Measurements from ENCODE around the gene UGT1A3. TPM values are rescaled to one million over a fixed set of nuclear protein-coding genes. Genes with fewer than 3 reads are reported as not detected.

UGT1A3 gene
- total and polyA plus RNA-seq, 3 experiments from 2014 or later = not detected

- no peaks in the 10 kb centered on the region for H3K4me1 ChIP-seq (ENCODE audit: insufficient read depth, low read length)
- H3K36me3 ChIP-seq (ENCODE audit: insufficient read depth, low read length) = no peaks in the 10 kb centered on the region
- Mint-ChIP-seq H3K36me3 (no peaks in the 10 kb centered on the region), H3K4me1 (no peaks in the 10 kb centered on the region), H3K27me3 (peaks cover 3 to 31% of the 10 kb centered on the region in 2 donors), H3K9me3 (no peaks in the 10 kb centered on the region), H3K27ac (no peak overlapping the region), H3K4me3 (no peak overlapping the region)
- DNase-seq = peak in 1 of 5 donors; percentile 13
- H3K4me3 ChIP-seq (ENCODE audit: low read length) = no peak overlapping the region
- no peaks in the 10 kb centered on the region for H3K27me3 ChIP-seq (ENCODE audit: insufficient read depth, low read length, poor library complexity, severe bottlenecking)
- no peaks in the 10 kb centered on the region for H3K9me3 ChIP-seq (ENCODE audit: low read length)
- CTCF ChIA-PET = no interaction called here
- POLR2A ChIA-PET = no interaction called here
- no peak overlapping the region for H3K27ac ChIP-seq (ENCODE audit: low read depth, low read length)
Measured at GRCh38 chr2:233818639-233819621, 90.1 kb downstream of the UGT1A3 start.

- Mint-ChIP-seq H3K4me3 (no peak overlapping the region), H3K4me1 (no peaks in the 10 kb centered on the region), H3K27me3 (peaks cover 3 to 32% of the 10 kb centered on the region in 2 donors), H3K9me3 (no peaks in the 10 kb centered on the region), H3K27ac (no peak overlapping the region), H3K36me3 (no peaks in the 10 kb centered on the region)
- no peaks in the 10 kb centered on the region for H3K4me1 ChIP-seq (ENCODE audit: insufficient read depth, low read length)
- no peaks in the 10 kb centered on the region for H3K9me3 ChIP-seq (ENCODE audit: low read length)
- H3K4me3 ChIP-seq (ENCODE audit: low read length) = no peak overlapping the region
- POLR2A ChIA-PET = no interaction called here
- H3K27ac ChIP-seq (ENCODE audit: low read depth, low read length) = no peak overlapping the region
- H3K27me3 ChIP-seq (ENCODE audit: insufficient read depth, low read length, poor library complexity, severe bottlenecking) = no peaks in the 10 kb centered on the region
- H3K36me3 ChIP-seq (ENCODE audit: insufficient read depth, low read length) = no peaks in the 10 kb centered on the region
- peak in 1 of 5 donors; percentile 37 for DNase-seq
- CTCF ChIA-PET = no interaction called here
Measured at GRCh38 chr2:233819884-233820773, 91.3 kb downstream of the UGT1A3 start.

GRCh38 chr2:233820774-233821105 lies 91.9 kb downstream of the UGT1A3 start:
- CTCF ChIA-PET = no interaction called here
- no peak overlapping the region for H3K27ac Mint-ChIP-seq
- Histone ChIP-seq H3K4me3 (ENCODE audit: low read length) (no peak overlapping the region), H3K27me3 (ENCODE audit: insufficient read depth, low read length, poor library complexity, severe bottlenecking) (no peaks in the 10 kb centered on the region), H3K36me3 (ENCODE audit: insufficient read depth, low read length) (no peaks in the 10 kb centered on the region), H3K27ac (ENCODE audit: low read depth, low read length) (no peak overlapping the region), H3K9me3 (ENCODE audit: low read length) (no peaks in the 10 kb centered on the region), H3K4me1 (ENCODE audit: insufficient read depth, low read length) (no peaks in the 10 kb centered on the region)
- DNase-seq = no peak
- no peaks in the 10 kb centered on the region for H3K36me3 Mint-ChIP-seq
- H3K9me3 Mint-ChIP-seq = peaks cover 0 to 2% (median 0%) of the 10 kb centered on the region in 5 donors
- peaks cover 3 to 37% of the 10 kb centered on the region in 2 donors for H3K27me3 Mint-ChIP-seq
- no peak overlapping the region for H3K4me3 Mint-ChIP-seq
- H3K4me1 Mint-ChIP-seq = no peaks in the 10 kb centered on the region
- POLR2A ChIA-PET = no interaction called here

GRCh38 chr2:233821196-233821595 lies 92.4 kb downstream of the UGT1A3 start:
- Mint-ChIP-seq H3K36me3 (no peaks in the 10 kb centered on the region), H3K9me3 (peaks cover 0 to 2% (median 0%) of the 10 kb centered on the region in 5 donors), H3K4me1 (no peaks in the 10 kb centered on the region), H3K27ac (no peak overlapping the region), H3K27me3 (peaks cover 4 to 35% of the 10 kb centered on the region in 2 donors), H3K4me3 (no peak overlapping the region)
- H3K4me1 ChIP-seq (ENCODE audit: insufficient read depth, low read length) = no peaks in the 10 kb centered on the region
- H3K4me3 ChIP-seq (ENCODE audit: low read length) = no peak overlapping the region
- ChIA-PET CTCF (no interaction called here), POLR2A (no interaction called here)
- DNase-seq = peak in 1 of 5 donors; percentile 18
- no peaks in the 10 kb centered on the region for H3K36me3 ChIP-seq (ENCODE audit: insufficient read depth, low read length)
- no peaks in the 10 kb centered on the region for H3K27me3 ChIP-seq (ENCODE audit: insufficient read depth, low read length, poor library complexity, severe bottlenecking)
- H3K27ac ChIP-seq (ENCODE audit: low read depth, low read length) = no peak overlapping the region
- no peaks in the 10 kb centered on the region for H3K9me3 ChIP-seq (ENCODE audit: low read length)

GRCh38 chr2:233821709-233822100 lies 92.9 kb downstream of the UGT1A3 start:
- Histone ChIP-seq H3K36me3 (ENCODE audit: insufficient read depth, low read length) (no peaks in the 10 kb centered on the region), H3K4me3 (ENCODE audit: low read length) (no peak overlapping the region), H3K27ac (ENCODE audit: low read depth, low read length) (no peak overlapping the region), H3K9me3 (ENCODE audit: low read length) (no peaks in the 10 kb centered on the region), H3K4me1 (ENCODE audit: insufficient read depth, low read length) (no peaks in the 10 kb centered on the region), H3K27me3 (ENCODE audit: insufficient read depth, low read length, poor library complexity, severe bottlenecking) (no peaks in the 10 kb centered on the region)
- no peaks in the 10 kb centered on the region for H3K4me1 Mint-ChIP-seq
- no peaks in the 10 kb centered on the region for H3K36me3 Mint-ChIP-seq
- no peak for DNase-seq
- peaks cover 0 to 2% (median 0%) of the 10 kb centered on the region in 5 donors for H3K9me3 Mint-ChIP-seq
- no peak overlapping the region for H3K27ac Mint-ChIP-seq
- ChIA-PET POLR2A (no interaction called here), CTCF (no interaction called here)
- H3K4me3 Mint-ChIP-seq = no peak overlapping the region
- H3K27me3 Mint-ChIP-seq = peaks cover 6 to 32% of the 10 kb centered on the region in 2 donors

- peaks cover 0 to 2% (median 0%) of the 10 kb centered on the region in 5 donors for H3K9me3 Mint-ChIP-seq
- H3K36me3 Mint-ChIP-seq = no peaks in the 10 kb centered on the region
- CTCF ChIA-PET = no interaction called here
- no peak overlapping the region for H3K27ac ChIP-seq (ENCODE audit: low read depth, low read length)
- H3K9me3 ChIP-seq (ENCODE audit: low read length) = no peaks in the 10 kb centered on the region
- H3K4me3 Mint-ChIP-seq = no peak overlapping the region
- H3K27ac Mint-ChIP-seq = no peak overlapping the region
- no peak overlapping the region for H3K4me3 ChIP-seq (ENCODE audit: low read length)
- POLR2A ChIA-PET = no interaction called here
- H3K4me1 Mint-ChIP-seq = no peaks in the 10 kb centered on the region
- peaks cover 6 to 29% of the 10 kb centered on the region in 2 donors for H3K27me3 Mint-ChIP-seq
- no peaks in the 10 kb centered on the region for H3K36me3 ChIP-seq (ENCODE audit: insufficient read depth, low read length)
- peak in 1 of 5 donors; percentile 39 for DNase-seq
- no peaks in the 10 kb centered on the region for H3K27me3 ChIP-seq (ENCODE audit: insufficient read depth, low read length, poor library complexity, severe bottlenecking)
- no peaks in the 10 kb centered on the region for H3K4me1 ChIP-seq (ENCODE audit: insufficient read depth, low read length)
Measured at GRCh38 chr2:233822101-233822771, 93.4 kb downstream of the UGT1A3 start.

Data from CD8-positive, alpha-beta memory T cell (primary cell).